Loucy (cell line): Measurements from ENCODE around the gene INHBC.

ENCODE experiments used
- CTCF ChIP-seq: fragments of 200-600 bp; sonication (generic); conservative IDR thresholded peaks from 2 replicates; pipeline ENCODE4 v1.5.1; 2014; ENCODE audit warnings: mild to moderate bottlenecking, antibody characterized with exemption, low read length
- EZH2phosphoT487 ChIP-seq: fragments of 200-600 bp; IDR thresholded peaks from 2 replicates; pipeline ENCODE4 v1.6.1; 2018; ENCODE audit warnings: antibody characterized with exemption, mild to moderate bottlenecking, moderate library complexity, borderline replicate concordance

DNA sequence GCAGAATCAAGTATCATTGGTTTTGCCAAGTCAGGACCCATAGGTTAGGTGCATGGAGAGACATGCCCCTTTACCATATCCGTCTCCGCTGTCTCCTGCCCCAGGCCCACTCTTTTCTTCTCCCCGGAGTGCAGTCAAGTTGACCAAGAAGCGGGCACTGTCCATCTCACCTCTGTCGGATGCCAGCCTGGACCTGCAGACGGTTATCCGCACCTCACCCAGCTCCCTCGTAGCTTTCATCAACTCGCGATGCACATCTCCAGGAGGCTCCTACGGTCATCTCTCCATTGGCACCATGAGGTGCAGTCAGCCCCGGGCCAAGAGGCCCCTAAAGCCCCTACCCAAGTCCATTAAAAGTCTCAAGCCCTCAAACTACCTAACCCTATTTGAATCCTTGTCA, 30.0 kb downstream of the INHBC start:
- TF ChIP-seq CTCF (no peak), EZH2phosphoT487 (no peak)
